GM19438 (cell line): ENCODE results near the gene LZTS3.

Source experiments
- ATAC-seq: cut with Tn5 transposase; IDR thresholded peaks from one replicate; pipeline ENCODE4 v1.9.1; 2021; ENCODE audit warnings: low read depth; ENCODE audit not compliant: unreplicated experiment

LZTS3 gene

GRCh38 chr20:3116341-3116740 lies 57.0 kb downstream of the LZTS3 start:
- ATAC-seq, result no peak

DNA sequence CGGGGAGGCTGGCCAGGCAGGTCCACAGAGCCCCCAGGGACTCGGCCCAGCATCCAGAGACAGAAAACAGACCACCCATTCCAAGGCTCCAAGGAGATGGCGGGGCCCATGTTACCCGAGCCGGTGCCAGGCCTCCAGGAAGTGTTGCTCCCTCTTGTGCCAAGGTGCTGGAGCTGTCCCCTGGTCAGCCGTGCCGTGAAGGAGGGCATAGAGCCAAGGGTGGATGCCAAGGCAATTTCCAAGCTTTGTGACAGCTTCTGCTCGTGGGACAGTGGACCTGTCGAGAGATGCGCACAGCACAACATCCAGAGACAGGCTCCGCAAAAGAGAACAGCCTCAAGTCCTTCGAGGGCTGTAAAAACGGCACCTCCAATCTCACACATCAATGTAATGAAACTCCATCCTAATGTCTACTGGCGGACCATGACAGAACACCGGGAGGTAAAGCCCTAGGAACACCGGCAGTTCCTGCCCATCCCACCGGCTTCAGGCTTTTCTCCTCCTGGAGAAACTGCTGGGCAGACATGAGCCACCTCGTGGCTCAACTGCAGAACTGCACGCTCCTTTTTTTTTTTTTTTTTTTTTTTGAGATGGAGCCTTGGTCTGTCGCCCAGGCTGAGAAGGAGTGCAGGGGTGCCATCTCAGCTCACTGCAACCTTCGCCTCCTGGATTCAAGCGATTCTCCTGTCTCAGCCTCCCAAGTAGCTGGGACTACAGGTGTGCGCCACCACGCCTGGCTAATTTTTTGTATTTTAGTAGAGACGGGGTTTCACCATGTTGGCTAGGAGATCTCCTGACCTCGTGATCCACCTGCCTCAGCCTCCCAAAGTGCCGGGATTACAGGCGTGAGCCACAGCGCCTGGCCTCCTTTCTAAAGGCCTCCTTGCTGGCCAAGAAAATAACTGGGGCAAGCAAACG lies 57.9 kb downstream of the LZTS3 start:
- no peak for ATAC-seq
